A673 (cell line): ENCODE data around the gene LRRC27. TPM values are rescaled to one million over a fixed set of nuclear protein-coding genes. Genes with fewer than 3 reads are reported as not detected.

Experiments
- BruUV-seq: library from RNA; stranded (reverse); fragments of 400-500 nt; replicated peaks from 2 replicates; lab custom pipeline; 2021; lab: Mats Ljungman, UMichigan
- CTCF ChIA-PET: fragments of 300-600 bp; sonication (Branson Sonifier 250); formaldehyde crosslinking; loops from one replicate; lab custom pipeline; 2022; ENCODE audit warnings: antibody characterized with exemption; lab: Charles Lee
- POLR2A ChIA-PET: fragments of 300-600 bp; sonication (Branson Sonifier 250); formaldehyde crosslinking; loops from one replicate; lab custom pipeline; 2022; ENCODE audit warnings: antibody characterized with exemption; ENCODE audit not compliant: low non-redundant PET; lab: Charles Lee
- DNase-seq: peaks from one replicate; pipeline ENCODE4 v3.0.0-alpha.2; 2015; ENCODE audit warnings: low spot score
- H3K27ac ChIP-seq: fragments of 200-600 bp; sonication (generic); 2 replicates; pipeline ENCODE4 v1.5.1; 2016; ENCODE audit warnings: mixed run types, low read depth, mild to moderate bottlenecking, mixed read lengths, antibody characterized with exemption, low read length; ENCODE audit not compliant: poor library complexity, severe bottlenecking
- H3K27me3 ChIP-seq: fragments of 200-600 bp; sonication (generic); replicated peaks from 2 replicates; pipeline ENCODE4 v1.6.1; 2017; ENCODE audit warnings: mixed run types, low read depth, mild to moderate bottlenecking, mixed read lengths, antibody characterized with exemption, low read length; ENCODE audit not compliant: insufficient read depth, poor library complexity
- H3K36me3 ChIP-seq: fragments of 200-600 bp; sonication (generic); 2 replicates; pipeline ENCODE4 v1.6.1; 2016; ENCODE audit warnings: mixed run types, mild to moderate bottlenecking, mixed read lengths, antibody characterized with exemption, low read length; ENCODE audit not compliant: insufficient read depth, poor library complexity, severe bottlenecking
- H3K4me1 ChIP-seq: fragments of 200-600 bp; sonication (generic); 2 replicates; pipeline ENCODE4 v1.6.1; 2017; ENCODE audit warnings: mixed run types, mild to moderate bottlenecking, mixed read lengths, antibody characterized with exemption, low read length; ENCODE audit not compliant: insufficient read depth, poor library complexity, severe bottlenecking
- H3K4me3 ChIP-seq: fragments of 200-600 bp; sonication (generic); 2 replicates; pipeline ENCODE4 v1.5.1; 2016; ENCODE audit warnings: low read depth, mixed run types, mild to moderate bottlenecking, mixed read lengths, low read length; ENCODE audit not compliant: poor library complexity, severe bottlenecking
- H3K9me3 ChIP-seq: fragments of 200-600 bp; sonication (generic); 2 replicates; pipeline ENCODE4 v1.6.1; 2016; ENCODE audit warnings: mixed run types, low read depth, mild to moderate bottlenecking, mixed read lengths, antibody characterized with exemption, low read length; ENCODE audit not compliant: poor library complexity, severe bottlenecking
- EZH2 ChIP-seq: fragments of 200-600 bp; sonication (generic); IDR thresholded peaks from 2 replicates; pipeline ENCODE4 v1.6.1; 2017; ENCODE audit warnings: borderline replicate concordance, low read depth, mild to moderate bottlenecking, mixed read lengths, antibody characterized with exemption, low read length; ENCODE audit not compliant: poor library complexity, severe bottlenecking
- intact Hi-C: fragments of 100-400 bp; cut with micrococcal nuclease; formaldehyde crosslinking; loops from one replicate; pipeline ENCODE4 v1.10.0; 2022; ENCODE audit not compliant: unreplicated experiment
- total RNA-seq: library from RNA; stranded (reverse); gene quantifications from 2 replicates; pipeline ENCODE4 v1.2.3, GENCODE V29; 2021
- TF ChIP-seq, protein P1 (sequence below): fragments of 300-800, 200-600 bp; sonication (generic); conservative IDR thresholded peaks from 2 replicates; pipeline ENCODE4 v1.5.1; 2017; ENCODE audit warnings: low read depth, mild to moderate bottlenecking, antibody characterized with exemption, low read length, moderate library complexity, mixed read lengths

Gene LRRC27
- total RNA-seq, 1 experiment from 2014 or later: 11.5 TPM

DNA sequence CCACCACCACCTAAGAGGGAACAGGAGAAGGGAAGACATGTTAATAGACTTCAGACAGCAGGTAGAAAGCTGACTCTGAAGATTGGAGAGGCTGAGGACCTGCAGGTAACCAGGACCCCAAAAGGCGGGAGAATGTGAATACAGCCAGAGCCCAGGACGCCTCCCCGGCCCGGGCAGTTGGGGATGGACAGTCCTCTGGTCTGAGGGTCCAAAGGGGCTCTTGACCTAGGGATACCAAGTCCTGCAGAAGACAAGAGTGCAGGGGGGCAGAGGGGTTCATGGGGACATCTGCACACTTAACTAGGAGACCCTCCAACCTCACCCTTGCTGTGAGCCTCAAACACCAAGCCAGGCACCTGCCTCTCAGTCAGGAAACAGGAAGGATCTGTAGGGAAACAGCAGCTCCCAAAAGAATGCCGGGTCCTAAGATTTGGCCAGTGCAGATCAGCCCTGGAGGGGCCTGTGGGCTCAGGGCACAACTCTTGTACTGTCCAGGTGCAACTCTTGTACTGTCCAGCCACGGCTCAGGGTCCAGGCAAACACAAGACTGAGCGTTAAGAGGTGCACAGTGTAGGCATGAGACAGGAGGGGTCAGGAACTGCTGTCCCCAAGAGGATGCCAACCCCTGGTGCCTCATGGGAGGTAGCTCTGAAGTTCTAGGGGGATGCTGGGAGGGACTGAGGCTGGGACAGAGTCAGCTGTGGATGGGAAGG is 22.0 kb upstream of the LRRC27 start:
- no peak for DNase-seq
- CTCF ChIA-PET: no interaction called here

DNA sequence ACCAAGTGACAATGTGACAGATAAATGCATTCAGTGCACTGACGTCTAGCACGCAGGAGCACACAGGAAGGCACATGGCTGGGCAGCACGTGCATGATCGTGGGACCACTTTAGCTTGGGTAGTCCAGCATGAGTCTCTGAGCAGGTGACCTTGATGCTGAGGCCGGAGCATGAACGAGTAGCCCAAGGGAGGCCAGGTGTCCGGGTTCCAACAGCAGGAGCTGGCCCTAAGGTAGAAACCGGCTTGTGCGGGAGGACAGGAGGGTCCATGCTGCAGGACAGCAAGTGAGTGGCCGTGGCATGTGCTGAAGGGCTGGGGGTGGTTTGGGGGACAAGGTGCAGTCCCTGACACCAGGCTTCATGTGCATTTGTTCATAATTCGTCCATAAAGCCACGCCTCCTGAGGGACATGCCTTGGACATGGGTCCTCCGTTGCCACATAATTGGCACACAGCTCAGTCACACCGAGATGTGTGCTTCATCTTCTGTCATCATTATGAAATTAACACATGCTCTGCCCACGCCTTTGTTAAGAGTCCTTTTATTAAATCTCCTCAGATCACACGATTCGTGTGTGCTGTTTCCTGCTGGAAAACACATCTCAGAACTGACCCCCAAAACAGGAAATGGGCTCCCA is 21.2 kb upstream of the LRRC27 start:
- Histone ChIP-seq H3K4me1 (peaks cover 6% of the 10 kb centered on the region), H3K9me3 (peaks cover 9% of the 10 kb centered on the region), H3K4me3 (no peak overlapping the region), H3K27ac (no peak overlapping the region), H3K36me3 (no peaks in the 10 kb centered on the region), H3K27me3 (peaks cover 7% of the 10 kb centered on the region)
- BruUV-seq: no TSS peak
- no peak for DNase-seq
- CTCF ChIA-PET: no interaction called here
- no peak for TF ChIP-seq EZH2
- TF ChIP-seq, protein P1, sequence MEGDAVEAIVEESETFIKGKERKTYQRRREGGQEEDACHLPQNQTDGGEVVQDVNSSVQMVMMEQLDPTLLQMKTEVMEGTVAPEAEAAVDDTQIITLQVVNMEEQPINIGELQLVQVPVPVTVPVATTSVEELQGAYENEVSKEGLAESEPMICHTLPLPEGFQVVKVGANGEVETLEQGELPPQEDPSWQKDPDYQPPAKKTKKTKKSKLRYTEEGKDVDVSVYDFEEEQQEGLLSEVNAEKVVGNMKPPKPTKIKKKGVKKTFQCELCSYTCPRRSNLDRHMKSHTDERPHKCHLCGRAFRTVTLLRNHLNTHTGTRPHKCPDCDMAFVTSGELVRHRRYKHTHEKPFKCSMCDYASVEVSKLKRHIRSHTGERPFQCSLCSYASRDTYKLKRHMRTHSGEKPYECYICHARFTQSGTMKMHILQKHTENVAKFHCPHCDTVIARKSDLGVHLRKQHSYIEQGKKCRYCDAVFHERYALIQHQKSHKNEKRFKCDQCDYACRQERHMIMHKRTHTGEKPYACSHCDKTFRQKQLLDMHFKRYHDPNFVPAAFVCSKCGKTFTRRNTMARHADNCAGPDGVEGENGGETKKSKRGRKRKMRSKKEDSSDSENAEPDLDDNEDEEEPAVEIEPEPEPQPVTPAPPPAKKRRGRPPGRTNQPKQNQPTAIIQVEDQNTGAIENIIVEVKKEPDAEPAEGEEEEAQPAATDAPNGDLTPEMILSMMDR: no peak
- POLR2A ChIA-PET: no interaction called here
- intact Hi-C loops: no loop called here

More for the DNA sequence above, 22.0 kb upstream of the LRRC27 start:
- POLR2A ChIA-PET: no interaction called here
- Histone ChIP-seq H3K4me1 (peaks cover 6% of the 10 kb centered on the region), H3K27ac (no peak overlapping the region), H3K4me3 (no peak overlapping the region), H3K9me3 (peaks cover 11% of the 10 kb centered on the region), H3K36me3 (no peaks in the 10 kb centered on the region), H3K27me3 (peaks cover 11% of the 10 kb centered on the region)
- BruUV-seq: no TSS peak
- intact Hi-C loops: no loop called here
- TF ChIP-seq, protein P1: no peak
- TF ChIP-seq EZH2: no peak

DNA sequence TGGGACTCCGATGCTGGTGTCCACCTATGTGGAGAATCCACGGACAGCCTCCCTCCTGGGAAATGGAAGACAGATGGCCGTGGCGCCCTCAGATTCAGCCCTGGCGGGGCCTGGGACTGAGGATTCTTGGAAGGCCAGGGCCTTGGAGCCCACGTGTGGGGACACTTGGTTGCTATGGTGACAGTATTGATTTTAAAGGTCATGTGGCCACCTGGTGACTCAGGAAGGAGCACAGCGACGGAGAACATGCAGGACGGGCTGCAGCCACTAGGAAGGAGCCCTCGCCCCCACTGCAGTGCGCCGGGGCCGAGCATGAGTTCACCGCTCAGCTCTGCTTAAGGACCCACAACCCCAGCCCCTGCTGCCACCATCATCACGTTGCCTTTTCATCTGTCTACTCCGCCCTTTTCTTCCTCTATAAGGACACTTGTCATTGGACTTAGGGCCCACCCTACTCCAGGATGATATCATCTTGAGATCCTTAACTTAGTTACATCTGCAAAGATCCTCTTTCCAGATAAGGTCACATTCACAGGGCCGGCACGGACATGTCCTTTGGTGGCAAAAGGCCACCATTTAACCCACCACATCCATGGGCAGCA is 20.6 kb upstream of the LRRC27 start:
- H3K4me1 ChIP-seq: peaks cover 6% of the 10 kb centered on the region
- no TSS peak for BruUV-seq
- H3K27ac ChIP-seq: no peak overlapping the region
- no peak for DNase-seq
- no peak overlapping the region for H3K4me3 ChIP-seq
- intact Hi-C loops: no loop called here
- H3K36me3 ChIP-seq: no peaks in the 10 kb centered on the region
- no peak for TF ChIP-seq EZH2
- TF ChIP-seq, protein P1: no peak
- peaks cover 6% of the 10 kb centered on the region for H3K9me3 ChIP-seq
- H3K27me3 ChIP-seq: peaks cover 7% of the 10 kb centered on the region
- CTCF ChIA-PET: interaction anchor here (0.5 kb wide), 1 partner anchor 63 kb away, joined by 4 read pairs; no protein-coding TSS in a partner anchor
- POLR2A ChIA-PET: no interaction called here
